ENCODE data around the gene AMIGO1.

AMIGO1 gene

DNA sequence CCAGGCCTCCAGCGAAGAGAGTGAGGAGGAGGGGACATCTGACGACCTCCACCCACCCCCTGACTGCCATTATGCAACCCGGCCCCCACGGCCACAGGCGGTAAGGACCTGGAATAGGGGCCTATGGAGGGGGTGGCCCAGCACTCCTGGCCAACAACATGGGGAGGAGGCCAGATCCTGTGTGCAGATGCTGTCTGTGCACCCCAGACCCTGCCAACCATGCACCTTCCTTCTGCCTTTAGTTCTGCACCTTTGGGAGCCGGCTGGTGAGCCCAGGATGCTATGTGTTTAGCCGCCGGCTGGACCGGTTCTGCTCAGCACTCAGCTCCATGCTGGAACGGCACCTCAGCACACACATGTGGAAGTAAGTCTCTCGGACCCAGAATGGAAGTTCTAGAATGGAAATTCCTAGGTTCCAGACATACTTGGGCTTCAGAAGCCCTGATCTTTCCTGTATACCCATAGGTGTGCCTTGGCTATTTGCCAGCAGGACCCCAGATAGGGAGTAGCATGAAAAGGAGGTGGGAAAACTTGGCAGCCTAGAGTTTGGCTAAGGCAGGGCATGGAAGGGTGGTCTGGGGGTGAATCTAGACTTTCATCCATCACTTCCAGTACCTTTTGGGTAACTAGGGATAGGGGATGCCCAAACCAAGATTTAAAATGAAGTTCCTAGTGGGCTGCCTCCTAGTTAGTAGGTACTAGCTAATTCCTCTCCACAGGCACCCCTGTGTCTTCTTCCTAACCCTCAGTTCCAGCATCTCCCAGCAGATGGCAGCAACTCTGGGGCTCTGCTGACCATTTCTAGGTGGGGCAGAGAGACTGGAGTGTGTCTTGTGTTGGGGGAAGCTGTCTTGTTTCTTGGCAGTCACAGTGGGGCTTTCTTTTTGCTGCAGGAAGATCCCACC lies 19.2 kb downstream of the AMIGO1 start:
- Histone ChIP-seq H3K4me1 (ENCODE audit: insufficient read depth, low read length) (peaks cover 5% of the 10 kb centered on the region; the same call in 1 of the 2 replicates), H3K36me3 (ENCODE audit: insufficient read depth, low read length) (no peaks in the 10 kb centered on the region; the same call in 1 of the 2 replicates), H3K9ac (ENCODE audit: low read depth, low read length) (no peak overlapping the region), H3K9me3 (ENCODE audit: control insufficient read depth, insufficient read depth, low read length) (no peaks in the 10 kb centered on the region)

DNA sequence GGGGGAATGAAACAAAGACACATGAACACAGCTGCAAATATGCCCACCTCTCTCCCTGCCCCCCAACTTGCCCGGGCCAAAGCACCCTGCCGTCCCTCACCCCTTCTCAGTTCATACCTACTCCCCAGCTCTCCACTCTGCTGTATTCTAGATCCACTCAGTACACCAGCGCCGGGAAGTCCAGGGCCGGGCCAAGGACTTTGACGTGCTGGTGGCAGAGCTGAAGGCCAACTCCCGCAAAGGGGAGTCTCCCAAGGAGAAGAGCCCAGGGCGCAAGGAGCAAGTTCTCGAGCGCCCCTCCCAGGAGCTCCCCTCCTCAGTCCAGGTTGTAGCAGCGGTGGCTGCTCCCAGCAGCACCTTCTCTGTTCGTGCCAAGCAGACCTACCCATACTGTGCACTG lies 20.8 kb downstream of the AMIGO1 start:
- Histone ChIP-seq H3K9me3 (ENCODE audit: control insufficient read depth, insufficient read depth, low read length) (no peaks in the 10 kb centered on the region), H3K9ac (ENCODE audit: low read depth, low read length) (no peak overlapping the region), H3K36me3 (ENCODE audit: insufficient read depth, low read length) (no peaks in the 10 kb centered on the region; the same call in 1 of the 2 replicates), H3K4me1 (ENCODE audit: insufficient read depth, low read length) (peaks cover 7% of the 10 kb centered on the region; the same call in 1 of the 2 replicates)

DNA sequence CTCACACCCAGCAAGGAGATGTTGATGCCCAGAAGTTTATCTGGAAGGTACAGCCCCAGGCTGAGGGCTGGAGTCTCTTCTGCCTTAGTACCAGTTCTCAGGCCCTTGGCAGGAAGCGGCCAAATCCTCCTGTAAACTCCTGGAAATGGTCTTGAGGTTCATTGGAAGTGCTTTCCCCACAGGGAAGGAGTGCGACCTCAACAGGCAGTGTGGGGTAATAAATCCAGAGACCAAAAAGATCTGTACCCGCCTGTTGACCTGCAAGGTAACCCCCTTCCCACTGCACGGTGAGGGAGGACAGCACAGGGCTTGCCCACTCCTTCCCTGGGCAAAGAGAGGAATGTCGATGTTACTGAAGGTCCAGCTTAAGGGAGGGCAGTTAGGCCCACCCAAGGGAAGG lies 21.3 kb downstream of the AMIGO1 start:
- Histone ChIP-seq H3K9me3 (ENCODE audit: control insufficient read depth, insufficient read depth, low read length) (no peaks in the 10 kb centered on the region), H3K36me3 (ENCODE audit: insufficient read depth, low read length) (no peaks in the 10 kb centered on the region; the same call in 1 of the 2 replicates), H3K9ac (ENCODE audit: low read depth, low read length) (no peak overlapping the region), H3K4me1 (ENCODE audit: insufficient read depth, low read length) (peaks cover 3% of the 10 kb centered on the region; the same call in 1 of the 2 replicates)

DNA sequence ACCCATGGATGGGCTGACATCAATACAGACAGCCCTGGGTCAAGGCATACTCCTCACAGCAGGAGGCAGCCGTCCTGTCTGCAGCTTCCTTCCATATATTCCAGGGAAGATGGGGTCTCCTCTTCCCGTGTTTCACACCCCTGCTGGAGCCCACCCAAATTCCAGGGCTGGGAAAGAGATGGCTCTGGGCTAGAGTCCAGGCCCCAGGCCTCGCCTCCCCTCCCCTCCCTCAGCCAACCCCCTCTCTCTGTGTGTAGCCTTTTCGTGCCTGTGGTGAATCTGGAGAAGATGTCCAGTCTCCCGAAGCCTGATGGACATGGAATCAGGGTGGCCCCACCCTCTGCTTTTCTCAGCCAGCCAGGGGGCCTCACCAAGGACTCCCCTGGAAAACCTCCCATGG lies 22.3 kb downstream of the AMIGO1 start:
- no peaks in the 10 kb centered on the region; the same call in 1 of the 2 replicates for H3K36me3 ChIP-seq (ENCODE audit: insufficient read depth, low read length)
- no peaks in the 10 kb centered on the region for H3K9me3 ChIP-seq (ENCODE audit: control insufficient read depth, insufficient read depth, low read length)
- no peak overlapping the region for H3K9ac ChIP-seq (ENCODE audit: low read depth, low read length)
- H3K4me1 ChIP-seq (ENCODE audit: insufficient read depth, low read length): peaks cover 3% of the 10 kb centered on the region; the same call in 1 of the 2 replicates

DNA sequence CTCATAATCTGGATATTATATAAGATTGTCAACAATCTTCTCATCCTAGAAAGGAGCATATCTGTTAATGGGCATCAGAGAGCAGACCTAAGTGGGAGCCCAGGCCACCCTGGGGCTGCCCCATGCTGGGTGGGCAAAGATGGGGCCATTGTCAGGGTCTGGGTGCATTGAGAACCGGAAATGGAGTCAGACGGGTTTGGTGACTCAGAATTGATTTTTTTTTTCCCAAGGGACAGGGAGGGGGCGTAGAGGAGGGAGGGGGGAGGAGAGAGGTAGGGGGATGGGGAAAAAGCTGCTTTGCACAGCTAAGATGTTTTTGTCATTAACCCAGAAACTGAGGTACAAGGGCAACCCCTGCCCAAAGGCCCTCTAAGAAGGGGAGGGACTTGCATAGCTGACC lies 24.5 kb downstream of the AMIGO1 start:
- H3K9ac ChIP-seq (ENCODE audit: low read depth, low read length): peak overlapping the region; percentile 52
- no peaks in the 10 kb centered on the region for H3K9me3 ChIP-seq (ENCODE audit: control insufficient read depth, insufficient read depth, low read length)
- H3K36me3 ChIP-seq (ENCODE audit: insufficient read depth, low read length): no peaks in the 10 kb centered on the region; the same call in 1 of the 2 replicates
- H3K4me1 ChIP-seq (ENCODE audit: insufficient read depth, low read length): peaks cover 3% of the 10 kb centered on the region; the same call in 1 of the 2 replicates

DNA sequence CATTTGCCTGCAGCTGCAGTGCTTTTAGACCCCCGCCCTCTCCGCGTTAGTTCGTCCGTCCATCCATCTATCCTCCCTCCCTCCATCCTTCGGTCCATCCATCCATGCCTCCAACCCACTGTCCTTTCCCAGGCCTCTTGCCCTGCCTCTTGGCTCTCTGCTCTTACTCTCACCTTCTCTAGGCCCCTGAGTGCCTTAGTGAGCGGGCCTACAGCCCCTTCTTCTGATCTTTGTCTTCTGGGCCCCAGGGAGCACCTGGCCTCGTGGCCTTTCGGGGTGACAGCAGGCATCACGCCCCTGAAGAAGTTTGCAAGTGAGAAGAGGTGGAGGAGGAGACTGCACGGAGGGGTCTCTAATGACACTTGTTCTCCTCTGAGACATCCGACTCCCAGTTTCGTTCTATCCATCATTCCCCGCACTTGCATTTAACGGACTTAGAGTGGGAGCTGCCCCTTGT lies 25.0 kb downstream of the AMIGO1 start:
- H3K36me3 ChIP-seq (ENCODE audit: insufficient read depth, low read length): no peaks in the 10 kb centered on the region; the same call in 1 of the 2 replicates
- peaks cover 3% of the 10 kb centered on the region; the same call in 1 of the 2 replicates for H3K4me1 ChIP-seq (ENCODE audit: insufficient read depth, low read length)
- peak overlapping the region; percentile 52 for H3K9ac ChIP-seq (ENCODE audit: low read depth, low read length)
- H3K9me3 ChIP-seq (ENCODE audit: control insufficient read depth, insufficient read depth, low read length): no peaks in the 10 kb centered on the region

DNA sequence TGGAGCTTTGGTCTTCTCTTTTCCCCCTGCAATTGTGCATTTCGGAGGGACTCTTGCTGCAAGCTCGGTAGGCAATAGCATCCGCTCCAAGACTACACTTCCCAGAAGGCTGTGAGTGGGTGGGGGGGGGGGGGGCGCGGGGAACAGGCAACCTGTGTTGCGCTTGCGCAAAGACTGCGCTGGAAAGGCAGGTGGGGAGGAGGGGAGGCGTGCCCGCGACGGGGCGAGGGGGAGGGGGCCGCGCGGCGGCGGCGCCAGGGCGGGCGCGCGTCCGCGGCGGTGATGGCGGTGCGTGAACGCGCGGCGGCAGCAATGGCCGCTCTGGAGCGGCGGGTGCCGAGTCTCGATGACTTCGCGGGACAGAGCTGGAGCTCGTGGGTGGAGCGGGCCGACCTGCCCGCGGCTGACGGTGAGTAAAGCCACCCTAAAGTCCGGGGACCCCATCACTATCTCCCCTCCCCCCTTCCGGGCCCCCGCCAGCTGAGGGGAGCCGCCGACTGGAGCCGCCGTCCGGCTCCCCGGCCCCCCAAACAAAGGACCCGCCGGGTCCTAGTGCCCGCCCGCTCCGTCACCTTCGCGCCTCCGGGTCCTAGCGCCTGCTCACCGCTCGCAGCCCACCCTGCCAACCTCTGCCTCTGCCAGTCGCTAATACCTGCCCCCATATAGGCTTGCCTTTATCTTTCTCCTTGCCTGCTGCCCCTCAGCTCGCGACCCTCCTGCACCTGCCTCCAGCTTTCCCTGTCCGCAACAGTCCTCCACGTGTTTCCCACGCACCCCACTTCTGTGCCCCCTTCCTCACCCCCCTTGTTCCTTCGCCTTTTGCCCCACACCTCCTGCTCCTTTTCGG lies 25.6 kb downstream of the AMIGO1 start, which contains the start of gene ATXN7L2:
Gene ATXN7L2, plus strand, starts transcription at position 234 of the 847 bp plus-strand sequence. Its CDS starts 49 bp downstream, at position 283.
- no peaks in the 10 kb centered on the region for H3K9me3 ChIP-seq (ENCODE audit: control insufficient read depth, insufficient read depth, low read length)
- peak within 1 kb of the TSS; percentile 85 for H3K9ac ChIP-seq (ENCODE audit: low read depth, low read length)
- peaks cover 3% of the 10 kb centered on the region; the same call in 1 of the 2 replicates for H3K4me1 ChIP-seq (ENCODE audit: insufficient read depth, low read length)
- no peaks in the 10 kb centered on the region for H3K36me3 ChIP-seq (ENCODE audit: insufficient read depth, low read length)

DNA sequence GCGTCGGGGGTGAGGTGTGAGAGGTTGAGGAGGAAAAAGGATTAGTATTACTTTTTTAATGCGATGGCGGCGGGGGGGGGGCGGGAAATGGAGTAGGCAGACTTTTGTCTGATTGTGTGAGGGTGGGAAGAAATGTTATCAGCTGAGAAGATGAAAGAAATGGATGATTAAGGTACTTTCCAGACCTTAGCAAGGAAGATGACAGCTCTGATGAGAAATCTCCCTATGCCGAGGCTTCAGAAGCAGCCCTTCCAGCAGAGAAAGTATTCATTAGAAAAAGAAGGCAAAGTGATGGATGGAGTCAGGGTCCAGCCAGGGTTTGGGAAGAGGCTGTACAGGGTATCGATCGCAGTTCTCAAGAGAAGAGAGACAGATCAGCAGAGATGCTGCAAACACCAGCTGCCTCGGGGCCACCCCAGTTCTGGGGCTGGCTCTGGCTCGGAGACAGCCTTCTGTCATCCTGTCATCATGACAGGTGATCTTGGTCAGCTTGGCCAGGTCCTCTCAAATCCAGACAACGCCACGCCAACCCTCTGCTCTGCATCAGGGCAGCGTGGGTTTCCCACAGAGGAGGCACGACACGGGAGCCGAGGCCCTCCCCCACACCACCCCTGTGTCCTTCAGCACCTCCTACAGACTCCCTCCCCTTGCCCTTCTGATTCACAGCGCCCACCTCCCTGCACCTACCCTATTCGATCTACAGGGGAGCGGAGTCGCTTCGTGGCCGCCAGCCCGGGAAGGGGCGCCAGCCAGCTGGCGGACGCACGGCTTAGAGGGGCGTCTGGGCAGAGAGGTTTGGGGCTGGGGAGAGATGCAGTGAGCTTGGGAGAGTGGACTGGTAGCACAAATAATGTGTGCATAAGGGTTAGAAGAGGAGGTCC lies 26.5 kb downstream of the AMIGO1 start:
- peaks cover 3% of the 10 kb centered on the region; the same call in 1 of the 2 replicates for H3K4me1 ChIP-seq (ENCODE audit: insufficient read depth, low read length)
- no peaks in the 10 kb centered on the region for H3K9me3 ChIP-seq (ENCODE audit: control insufficient read depth, insufficient read depth, low read length)
- peak overlapping the region; percentile 85; the same call in 1 of the 2 replicates for H3K9ac ChIP-seq (ENCODE audit: low read depth, low read length)
- no peaks in the 10 kb centered on the region for H3K36me3 ChIP-seq (ENCODE audit: insufficient read depth, low read length)

DNA sequence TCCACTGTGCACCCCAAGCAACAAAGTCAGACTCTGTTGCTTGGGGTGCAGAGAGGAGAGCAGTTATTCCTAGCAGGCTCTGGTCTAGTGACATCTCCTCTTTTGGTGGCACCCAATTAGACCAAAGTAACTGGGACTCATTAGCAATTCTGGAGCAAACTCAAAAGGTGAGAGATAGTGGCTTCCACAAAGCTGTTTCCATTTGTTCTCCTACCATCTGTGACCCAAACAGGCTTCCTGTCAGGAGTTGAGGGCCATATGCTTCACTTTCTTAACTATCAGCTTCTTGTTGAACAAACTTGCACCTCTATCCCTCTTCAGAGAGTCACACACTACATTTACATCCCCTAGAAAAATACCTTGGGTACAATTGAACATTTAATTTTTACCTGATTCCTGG lies 27.3 kb downstream of the AMIGO1 start:
- no peaks in the 10 kb centered on the region for H3K36me3 ChIP-seq (ENCODE audit: insufficient read depth, low read length)
- H3K4me1 ChIP-seq (ENCODE audit: insufficient read depth, low read length): peaks cover 3% of the 10 kb centered on the region; the same call in 1 of the 2 replicates
- no peaks in the 10 kb centered on the region for H3K9me3 ChIP-seq (ENCODE audit: control insufficient read depth, insufficient read depth, low read length)
- H3K9ac ChIP-seq (ENCODE audit: low read depth, low read length): no peak overlapping the region

DNA sequence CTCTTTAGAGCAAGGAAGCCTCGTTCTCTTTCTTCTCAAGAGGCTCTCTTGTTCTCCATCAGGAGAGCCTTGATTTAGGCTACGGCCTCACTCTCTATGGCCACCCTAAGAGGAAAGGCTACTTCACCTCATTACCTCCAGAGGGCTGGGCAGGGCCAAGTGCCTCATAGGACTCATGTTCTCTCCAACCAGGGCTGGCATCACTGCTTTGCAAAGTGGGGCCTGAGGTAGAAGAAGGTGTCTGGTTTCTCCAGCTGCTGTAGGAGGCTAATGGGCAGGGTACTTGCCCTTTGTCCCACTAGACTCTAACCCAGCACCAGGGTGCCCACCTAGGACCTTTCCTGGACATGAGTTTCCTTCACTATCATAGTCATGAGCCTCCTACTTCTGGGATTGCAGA lies 27.9 kb downstream of the AMIGO1 start:
- Histone ChIP-seq H3K9me3 (ENCODE audit: control insufficient read depth, insufficient read depth, low read length) (no peaks in the 10 kb centered on the region), H3K36me3 (ENCODE audit: insufficient read depth, low read length) (no peaks in the 10 kb centered on the region), H3K9ac (ENCODE audit: low read depth, low read length) (no peak overlapping the region), H3K4me1 (ENCODE audit: insufficient read depth, low read length) (peaks cover 3% of the 10 kb centered on the region; the same call in 1 of the 2 replicates)

DNA sequence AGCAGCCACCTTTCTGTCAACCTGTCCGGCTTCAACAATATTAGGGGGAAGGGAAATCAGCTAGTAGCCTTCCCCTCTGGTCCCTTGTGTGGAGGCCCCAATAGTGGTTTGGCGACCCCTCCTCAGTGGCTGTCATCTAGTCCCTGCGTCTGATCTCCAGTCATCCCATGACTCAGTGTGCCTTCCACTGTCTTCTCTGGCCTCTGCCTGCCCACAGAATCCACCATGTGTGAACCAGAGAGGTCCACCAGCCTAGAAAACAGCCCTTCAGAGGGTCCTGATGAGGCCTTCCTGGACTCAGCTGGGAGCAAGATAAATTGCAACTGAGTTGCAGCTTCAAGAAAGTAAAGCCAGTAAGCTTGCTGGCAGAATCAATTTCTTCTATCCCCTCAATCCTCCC lies 29.6 kb downstream of the AMIGO1 start:
- H3K9me3 ChIP-seq (ENCODE audit: control insufficient read depth, insufficient read depth, low read length): no peaks in the 10 kb centered on the region
- no peaks in the 10 kb centered on the region for H3K36me3 ChIP-seq (ENCODE audit: insufficient read depth, low read length)
- no peaks in the 10 kb centered on the region for H3K4me1 ChIP-seq (ENCODE audit: insufficient read depth, low read length)
- H3K9ac ChIP-seq (ENCODE audit: low read depth, low read length): no peak overlapping the region

DNA sequence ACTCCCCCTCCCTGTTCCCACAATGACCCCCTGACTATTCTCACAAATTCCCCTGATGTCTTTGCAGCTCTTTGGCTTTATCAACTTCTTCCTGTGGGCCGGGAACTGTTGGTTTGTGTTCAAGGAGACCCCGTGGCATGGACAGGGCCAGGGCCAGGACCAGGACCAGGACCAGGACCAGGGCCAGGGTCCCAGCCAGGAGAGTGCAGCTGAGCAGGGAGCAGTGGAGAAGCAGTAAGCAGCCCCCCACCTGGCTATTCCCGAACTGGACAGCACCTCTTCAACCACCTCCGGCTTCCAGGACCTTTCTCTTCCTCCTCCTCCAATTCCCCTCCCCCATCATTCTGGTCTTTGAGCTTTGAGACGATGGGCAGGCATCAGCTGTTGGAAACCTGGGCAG lies 30.2 kb downstream of the AMIGO1 start:
- no peaks in the 10 kb centered on the region for H3K36me3 ChIP-seq (ENCODE audit: insufficient read depth, low read length)
- no peak overlapping the region for H3K9ac ChIP-seq (ENCODE audit: low read depth, low read length)
- no peaks in the 10 kb centered on the region for H3K4me1 ChIP-seq (ENCODE audit: insufficient read depth, low read length)

DNA sequence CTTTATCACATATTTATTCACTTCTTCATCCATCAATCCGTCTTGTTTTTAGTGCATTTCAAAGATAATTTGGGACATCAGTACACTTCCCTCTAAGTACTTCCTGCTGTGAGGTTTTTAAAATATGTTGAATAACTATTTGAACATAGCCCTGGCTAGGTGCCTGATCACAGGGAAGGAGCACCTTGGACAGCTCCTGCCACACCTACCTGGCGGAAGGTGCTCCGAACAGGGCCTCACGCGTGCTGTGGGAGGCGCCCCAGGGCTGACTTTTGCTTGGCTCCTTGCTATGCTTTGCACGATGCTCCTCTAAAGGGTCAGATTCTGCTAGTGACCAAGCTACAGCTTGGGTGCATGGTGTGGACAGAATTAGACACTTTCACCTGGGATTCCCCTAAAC lies 30.7 kb downstream of the AMIGO1 start:
- Histone ChIP-seq H3K9ac (ENCODE audit: low read depth, low read length) (no peak overlapping the region), H3K36me3 (ENCODE audit: insufficient read depth, low read length) (no peaks in the 10 kb centered on the region), H3K9me3 (ENCODE audit: control insufficient read depth, insufficient read depth, low read length) (no peaks in the 10 kb centered on the region), H3K4me1 (ENCODE audit: insufficient read depth, low read length) (no peaks in the 10 kb centered on the region)

More for the DNA sequence above, 30.2 kb downstream of the AMIGO1 start:
- H3K9me3 ChIP-seq (ENCODE audit: control insufficient read depth, insufficient read depth, low read length): no peaks in the 10 kb centered on the region
